K562 (cell line): ENCODE measurements around the gene PPM1F. TPM values are rescaled to one million over a fixed set of nuclear protein-coding genes. Genes with fewer than 3 reads are reported as not detected.

Source experiments
- DPF2 ChIP-seq: fragments of 450-650 bp; IDR thresholded peaks from 2 replicates; pipeline ENCODE4 v1.6.1; 2016
- NR2F6 ChIP-seq: fragments of 450-650 bp; formaldehyde crosslinking; IDR thresholded peaks from 2 replicates; pipeline ENCODE4 v1.4.0; 2020; ENCODE audit warnings: mild to moderate bottlenecking
- PPARD ChIP-seq: fragments of 250-450 bp; sonication (Bioruptor Pico); IDR thresholded peaks from 2 replicates; pipeline ENCODE4 v1.8.0; 2022; ENCODE audit warnings: inconsistent platforms, mild to moderate bottlenecking, moderate library complexity
- SMAD3 ChIP-seq: fragments of 450-650 bp; formaldehyde crosslinking; conservative IDR thresholded peaks from 2 replicates; pipeline ENCODE4 v1.4.0; 2020; ENCODE audit warnings: mild to moderate bottlenecking
- TBL1XR1 ChIP-seq, 2 experiments: IDR thresholded peaks; 2 replicates each; pipeline ENCODE4 v1.6.1; 2012; ENCODE audit warnings: improper control_type of control experiment in 2 of 2, low read length in 2 of 2, mild to moderate bottlenecking in 1 of 2
- WHSC1 ChIP-seq: IDR thresholded peaks from one replicate; pipeline ENCODE4 v1.6.1; 2012; ENCODE audit warnings: low read length, control low read depth, inconsistent platforms
- ZKSCAN3 ChIP-seq: fragments of 250-450 bp; sonication (Bioruptor Pico); IDR thresholded peaks from 2 replicates; pipeline ENCODE4 v1.4.0; 2020
- ZNF436 ChIP-seq: fragments of 250-450, 450-650 bp; sonication (Bioruptor Pico); formaldehyde crosslinking; IDR thresholded peaks from 2 replicates; pipeline ENCODE4 v1.7.0; 2020; ENCODE audit warnings: mild to moderate bottlenecking
- polyA plus RNA-seq, 8 experiments: library from polyadenylated mRNA; depleted of rRNA in 4 of 8; stranded (reverse) in 5 of 8; unstranded in 3 of 8; fragments of >200 nt; fragmentation: Nextera tagmentation in 2 of 8; fragmentation: Illumina TruSeq in 1 of 8; extraction: Ambion mirVana in 2 of 8; extraction: Trizol in 1 of 8; gene quantifications; 2 replicates each; pipeline versions ENCODE4 v1.2.1 to v1.2.3, GENCODE V29; 2011 to 2014; ENCODE audit warnings: inconsistent platforms in 1 of 8, missing spikeins in 1 of 8
- total RNA-seq, 7 experiments: library from RNA; depleted of rRNA in 6 of 7; stranded (reverse); fragments of >200 nt in 6 of 7; fragmentation: Illumina TruSeq in 2 of 7; extraction: Trizol in 2 of 7; gene quantifications; 2 replicates each; pipeline versions ENCODE4 v1.2.1 to v1.2.3, GENCODE V29; 2011 to 2021; ENCODE audit warnings: low replicate concordance in 1 of 7
- TF ChIP-seq, protein P1 (sequence below): fragments of 200-600 bp; sonication (generic); IDR thresholded peaks from one replicate; pipeline ENCODE4 v1.6.1; 2012; ENCODE audit warnings: mild to moderate bottlenecking, low read depth, low read length, inconsistent platforms
- TF ChIP-seq, protein P2 (sequence below): fragments of 450-650 bp; formaldehyde crosslinking; IDR thresholded peaks from 2 replicates; pipeline ENCODE4 v1.4.0; 2020; ENCODE audit warnings: mild to moderate bottlenecking, moderate library complexity
- TF ChIP-seq, protein P3 (sequence below): fragments of 250-450 bp; sonication (Bioruptor Pico); IDR thresholded peaks from 2 replicates; pipeline ENCODE4 v1.5.0; 2020; ENCODE audit warnings: mild to moderate bottlenecking, borderline replicate concordance

Gene PPM1F
- total and polyA plus RNA-seq, 9 of the 15 experiments (the other 6 are each of a cell fraction or from before 2014, with no cell fraction given): 2.1 to 159 (median 64.0) TPM

DNA sequence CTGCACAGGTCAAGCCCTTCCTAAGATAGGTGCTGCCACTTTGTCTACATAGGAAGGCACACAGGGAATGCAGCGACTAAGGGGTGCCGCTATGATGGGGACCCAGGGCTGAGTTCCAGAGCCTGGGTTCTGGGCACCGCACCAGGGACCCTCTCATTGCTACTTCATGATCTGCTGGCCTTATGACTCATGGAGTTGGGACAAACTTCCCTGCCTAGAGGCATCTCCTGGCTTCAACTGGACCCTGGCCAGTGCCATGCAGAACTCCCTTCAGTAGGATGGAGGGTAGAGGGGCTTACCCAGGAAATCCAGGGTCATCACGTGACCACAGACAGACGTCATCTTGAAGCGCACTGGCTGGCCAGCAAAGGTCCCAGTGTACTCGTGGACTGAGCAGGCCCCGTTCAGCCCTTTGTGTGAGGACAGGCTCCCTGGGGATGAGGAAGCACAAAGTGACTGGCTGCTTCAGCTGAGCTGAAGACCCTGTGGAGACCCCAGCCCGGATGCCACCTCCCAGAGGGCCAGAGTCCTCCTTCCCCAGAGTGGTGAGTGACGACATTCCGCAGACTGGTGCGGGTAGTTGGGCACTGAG lies 21.5 kb upstream of the PPM1F start (continued):
- TF ChIP-seq, protein P1, sequence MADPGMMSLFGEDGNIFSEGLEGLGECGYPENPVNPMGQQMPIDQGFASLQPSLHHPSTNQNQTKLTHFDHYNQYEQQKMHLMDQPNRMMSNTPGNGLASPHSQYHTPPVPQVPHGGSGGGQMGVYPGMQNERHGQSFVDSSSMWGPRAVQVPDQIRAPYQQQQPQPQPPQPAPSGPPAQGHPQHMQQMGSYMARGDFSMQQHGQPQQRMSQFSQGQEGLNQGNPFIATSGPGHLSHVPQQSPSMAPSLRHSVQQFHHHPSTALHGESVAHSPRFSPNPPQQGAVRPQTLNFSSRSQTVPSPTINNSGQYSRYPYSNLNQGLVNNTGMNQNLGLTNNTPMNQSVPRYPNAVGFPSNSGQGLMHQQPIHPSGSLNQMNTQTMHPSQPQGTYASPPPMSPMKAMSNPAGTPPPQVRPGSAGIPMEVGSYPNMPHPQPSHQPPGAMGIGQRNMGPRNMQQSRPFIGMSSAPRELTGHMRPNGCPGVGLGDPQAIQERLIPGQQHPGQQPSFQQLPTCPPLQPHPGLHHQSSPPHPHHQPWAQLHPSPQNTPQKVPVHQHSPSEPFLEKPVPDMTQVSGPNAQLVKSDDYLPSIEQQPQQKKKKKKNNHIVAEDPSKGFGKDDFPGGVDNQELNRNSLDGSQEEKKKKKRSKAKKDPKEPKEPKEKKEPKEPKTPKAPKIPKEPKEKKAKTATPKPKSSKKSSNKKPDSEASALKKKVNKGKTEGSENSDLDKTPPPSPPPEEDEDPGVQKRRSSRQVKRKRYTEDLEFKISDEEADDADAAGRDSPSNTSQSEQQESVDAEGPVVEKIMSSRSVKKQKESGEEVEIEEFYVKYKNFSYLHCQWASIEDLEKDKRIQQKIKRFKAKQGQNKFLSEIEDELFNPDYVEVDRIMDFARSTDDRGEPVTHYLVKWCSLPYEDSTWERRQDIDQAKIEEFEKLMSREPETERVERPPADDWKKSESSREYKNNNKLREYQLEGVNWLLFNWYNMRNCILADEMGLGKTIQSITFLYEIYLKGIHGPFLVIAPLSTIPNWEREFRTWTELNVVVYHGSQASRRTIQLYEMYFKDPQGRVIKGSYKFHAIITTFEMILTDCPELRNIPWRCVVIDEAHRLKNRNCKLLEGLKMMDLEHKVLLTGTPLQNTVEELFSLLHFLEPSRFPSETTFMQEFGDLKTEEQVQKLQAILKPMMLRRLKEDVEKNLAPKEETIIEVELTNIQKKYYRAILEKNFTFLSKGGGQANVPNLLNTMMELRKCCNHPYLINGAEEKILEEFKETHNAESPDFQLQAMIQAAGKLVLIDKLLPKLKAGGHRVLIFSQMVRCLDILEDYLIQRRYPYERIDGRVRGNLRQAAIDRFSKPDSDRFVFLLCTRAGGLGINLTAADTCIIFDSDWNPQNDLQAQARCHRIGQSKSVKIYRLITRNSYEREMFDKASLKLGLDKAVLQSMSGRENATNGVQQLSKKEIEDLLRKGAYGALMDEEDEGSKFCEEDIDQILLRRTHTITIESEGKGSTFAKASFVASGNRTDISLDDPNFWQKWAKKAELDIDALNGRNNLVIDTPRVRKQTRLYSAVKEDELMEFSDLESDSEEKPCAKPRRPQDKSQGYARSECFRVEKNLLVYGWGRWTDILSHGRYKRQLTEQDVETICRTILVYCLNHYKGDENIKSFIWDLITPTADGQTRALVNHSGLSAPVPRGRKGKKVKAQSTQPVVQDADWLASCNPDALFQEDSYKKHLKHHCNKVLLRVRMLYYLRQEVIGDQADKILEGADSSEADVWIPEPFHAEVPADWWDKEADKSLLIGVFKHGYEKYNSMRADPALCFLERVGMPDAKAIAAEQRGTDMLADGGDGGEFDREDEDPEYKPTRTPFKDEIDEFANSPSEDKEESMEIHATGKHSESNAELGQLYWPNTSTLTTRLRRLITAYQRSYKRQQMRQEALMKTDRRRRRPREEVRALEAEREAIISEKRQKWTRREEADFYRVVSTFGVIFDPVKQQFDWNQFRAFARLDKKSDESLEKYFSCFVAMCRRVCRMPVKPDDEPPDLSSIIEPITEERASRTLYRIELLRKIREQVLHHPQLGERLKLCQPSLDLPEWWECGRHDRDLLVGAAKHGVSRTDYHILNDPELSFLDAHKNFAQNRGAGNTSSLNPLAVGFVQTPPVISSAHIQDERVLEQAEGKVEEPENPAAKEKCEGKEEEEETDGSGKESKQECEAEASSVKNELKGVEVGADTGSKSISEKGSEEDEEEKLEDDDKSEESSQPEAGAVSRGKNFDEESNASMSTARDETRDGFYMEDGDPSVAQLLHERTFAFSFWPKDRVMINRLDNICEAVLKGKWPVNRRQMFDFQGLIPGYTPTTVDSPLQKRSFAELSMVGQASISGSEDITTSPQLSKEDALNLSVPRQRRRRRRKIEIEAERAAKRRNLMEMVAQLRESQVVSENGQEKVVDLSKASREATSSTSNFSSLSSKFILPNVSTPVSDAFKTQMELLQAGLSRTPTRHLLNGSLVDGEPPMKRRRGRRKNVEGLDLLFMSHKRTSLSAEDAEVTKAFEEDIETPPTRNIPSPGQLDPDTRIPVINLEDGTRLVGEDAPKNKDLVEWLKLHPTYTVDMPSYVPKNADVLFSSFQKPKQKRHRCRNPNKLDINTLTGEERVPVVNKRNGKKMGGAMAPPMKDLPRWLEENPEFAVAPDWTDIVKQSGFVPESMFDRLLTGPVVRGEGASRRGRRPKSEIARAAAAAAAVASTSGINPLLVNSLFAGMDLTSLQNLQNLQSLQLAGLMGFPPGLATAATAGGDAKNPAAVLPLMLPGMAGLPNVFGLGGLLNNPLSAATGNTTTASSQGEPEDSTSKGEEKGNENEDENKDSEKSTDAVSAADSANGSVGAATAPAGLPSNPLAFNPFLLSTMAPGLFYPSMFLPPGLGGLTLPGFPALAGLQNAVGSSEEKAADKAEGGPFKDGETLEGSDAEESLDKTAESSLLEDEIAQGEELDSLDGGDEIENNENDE: peak; percentile 53
- peak; percentile 65 for TF ChIP-seq WHSC1
- no peak for TF ChIP-seq SMAD3 (CRISPR knock-in tag)
- 0 out of 4 replicates have a peak, but pooled peaks of 1 of the 2 experiments have one; percentile 66 for TF ChIP-seq TBL1XR1 (IDR thresholded peaks at IDR 0.05; ENCODE audit: low read length in 2 of 2)
- TF ChIP-seq ZNF436 (CRISPR knock-in tag): 0 out of 2 replicates have a peak, but pooled peaks have one; percentile 15
- TF ChIP-seq NR2F6 (CRISPR knock-in tag): peak; percentile 68; the same call in 1 of the 2 replicates
- 0 out of 2 replicates have a peak, but pooled peaks have one; percentile 39 for TF ChIP-seq PPARD
- 0 out of 2 replicates have a peak, but pooled peaks have one; percentile 20 for TF ChIP-seq ZKSCAN3
- TF ChIP-seq, protein P2, sequence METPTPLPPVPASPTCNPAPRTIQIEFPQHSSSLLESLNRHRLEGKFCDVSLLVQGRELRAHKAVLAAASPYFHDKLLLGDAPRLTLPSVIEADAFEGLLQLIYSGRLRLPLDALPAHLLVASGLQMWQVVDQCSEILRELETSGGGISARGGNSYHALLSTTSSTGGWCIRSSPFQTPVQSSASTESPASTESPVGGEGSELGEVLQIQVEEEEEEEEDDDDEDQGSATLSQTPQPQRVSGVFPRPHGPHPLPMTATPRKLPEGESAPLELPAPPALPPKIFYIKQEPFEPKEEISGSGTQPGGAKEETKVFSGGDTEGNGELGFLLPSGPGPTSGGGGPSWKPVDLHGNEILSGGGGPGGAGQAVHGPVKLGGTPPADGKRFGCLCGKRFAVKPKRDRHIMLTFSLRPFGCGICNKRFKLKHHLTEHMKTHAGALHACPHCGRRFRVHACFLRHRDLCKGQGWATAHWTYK (CRISPR knock-in tag): peak; percentile 76; the same call in 1 of the 2 replicates
- TF ChIP-seq, protein P3, sequence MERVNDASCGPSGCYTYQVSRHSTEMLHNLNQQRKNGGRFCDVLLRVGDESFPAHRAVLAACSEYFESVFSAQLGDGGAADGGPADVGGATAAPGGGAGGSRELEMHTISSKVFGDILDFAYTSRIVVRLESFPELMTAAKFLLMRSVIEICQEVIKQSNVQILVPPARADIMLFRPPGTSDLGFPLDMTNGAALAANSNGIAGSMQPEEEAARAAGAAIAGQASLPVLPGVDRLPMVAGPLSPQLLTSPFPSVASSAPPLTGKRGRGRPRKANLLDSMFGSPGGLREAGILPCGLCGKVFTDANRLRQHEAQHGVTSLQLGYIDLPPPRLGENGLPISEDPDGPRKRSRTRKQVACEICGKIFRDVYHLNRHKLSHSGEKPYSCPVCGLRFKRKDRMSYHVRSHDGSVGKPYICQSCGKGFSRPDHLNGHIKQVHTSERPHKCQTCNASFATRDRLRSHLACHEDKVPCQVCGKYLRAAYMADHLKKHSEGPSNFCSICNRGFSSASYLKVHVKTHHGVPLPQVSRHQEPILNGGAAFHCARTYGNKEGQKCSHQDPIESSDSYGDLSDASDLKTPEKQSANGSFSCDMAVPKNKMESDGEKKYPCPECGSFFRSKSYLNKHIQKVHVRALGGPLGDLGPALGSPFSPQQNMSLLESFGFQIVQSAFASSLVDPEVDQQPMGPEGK (CRISPR knock-in tag): no peak
- no peak for TF ChIP-seq DPF2
